H9 (cell line): Measurements from ENCODE around the gene BRD8. TPM values are rescaled to one million over a fixed set of nuclear protein-coding genes. Genes with fewer than 3 reads are reported as not detected.

ENCODE experiments used
- DNase-seq: peaks from one replicate; pipeline ENCODE4 v3.0.0-alpha.2; 2017
- H2AFZ ChIP-seq: one replicate; pipeline ENCODE4 v1.6.1; 2013; ENCODE audit warnings: mild to moderate bottlenecking, low read length, control low read depth, moderate library complexity
- H2AK5ac ChIP-seq: 2 replicates; pipeline ENCODE4 v1.6.1; 2013; ENCODE audit warnings: low read length, control low read depth, mixed read lengths; ENCODE audit not compliant: insufficient read length
- H2BK120ac ChIP-seq: one replicate; pipeline ENCODE4 v1.6.1; 2013; ENCODE audit warnings: low read depth, mild to moderate bottlenecking, low read length, control low read depth, inconsistent platforms; ENCODE audit not compliant: poor library complexity, severe bottlenecking
- H2BK12ac ChIP-seq: 2 replicates; pipeline ENCODE4 v1.6.1; 2013; ENCODE audit warnings: low read length, control low read depth, mixed read lengths, low read depth; ENCODE audit not compliant: insufficient read length
- H2BK15ac ChIP-seq: 2 replicates; pipeline ENCODE4 v1.6.1; 2013; ENCODE audit warnings: low read depth, low read length, control low read depth
- H2BK20ac ChIP-seq: one replicate; pipeline ENCODE4 v1.6.1; 2013; ENCODE audit warnings: low read depth, mild to moderate bottlenecking, low read length, control low read depth, inconsistent platforms; ENCODE audit not compliant: poor library complexity, severe bottlenecking
- H2BK5ac ChIP-seq: 2 replicates; pipeline ENCODE4 v1.6.1; 2013; ENCODE audit warnings: low read length, control low read depth, mixed read lengths; ENCODE audit not compliant: insufficient read length
- H3K14ac ChIP-seq: 2 replicates; pipeline ENCODE4 v1.6.1; 2013; ENCODE audit warnings: low read length, control low read depth; ENCODE audit not compliant: insufficient read depth
- H3K18ac ChIP-seq: 2 replicates; pipeline ENCODE4 v1.6.1; 2013; ENCODE audit warnings: low read depth, mild to moderate bottlenecking, mixed read lengths, low read length, control low read depth; ENCODE audit not compliant: insufficient read length
- H3K23ac ChIP-seq: 2 replicates; pipeline ENCODE4 v1.6.1; 2013; ENCODE audit warnings: low read length, control low read depth, mixed read lengths, low read depth; ENCODE audit not compliant: insufficient read length
- H3K23me2 ChIP-seq: 2 replicates; pipeline ENCODE4 v1.6.1; 2013; ENCODE audit warnings: low read depth, mild to moderate bottlenecking, mixed read lengths, low read length, control low read depth; ENCODE audit not compliant: insufficient read length, poor library complexity, severe bottlenecking
- H3K27ac ChIP-seq: 2 replicates; pipeline ENCODE4 v1.5.1; 2013; ENCODE audit warnings: low read length, control low read depth, mixed read lengths, low read depth; ENCODE audit not compliant: insufficient read length
- H3K27me3 ChIP-seq: 2 replicates; pipeline ENCODE4 v1.6.1; 2013; ENCODE audit warnings: low read length, control low read depth, inconsistent platforms; ENCODE audit not compliant: insufficient read depth
- H3K4ac ChIP-seq: 2 replicates; pipeline ENCODE4 v1.6.1; 2013; ENCODE audit warnings: low read depth, mild to moderate bottlenecking, control low read depth, inconsistent platforms, low read length, moderate library complexity
- H3K4me1 ChIP-seq: 2 replicates; pipeline ENCODE4 v1.6.1; 2013; ENCODE audit warnings: low read length, control low read depth, inconsistent platforms; ENCODE audit not compliant: insufficient read depth
- H3K4me2 ChIP-seq: 2 replicates; pipeline ENCODE4 v1.6.1; 2013; ENCODE audit warnings: low read length, control low read depth, mixed read lengths; ENCODE audit not compliant: insufficient read length, insufficient read depth
- H3K56ac ChIP-seq: 2 replicates; pipeline ENCODE4 v1.6.1; 2013; ENCODE audit warnings: low read depth, mild to moderate bottlenecking, mixed read lengths, low read length, control low read depth; ENCODE audit not compliant: insufficient read length
- H3K79me1 ChIP-seq: 2 replicates; pipeline ENCODE4 v1.6.1; 2013; ENCODE audit warnings: low read depth, mild to moderate bottlenecking, moderate library complexity, low read length, control low read depth, inconsistent platforms; ENCODE audit not compliant: insufficient read depth, poor library complexity, severe bottlenecking
- H3K79me2 ChIP-seq: 2 replicates; pipeline ENCODE4 v1.6.1; 2013; ENCODE audit warnings: low read length, control low read depth, inconsistent platforms; ENCODE audit not compliant: insufficient read depth
- H3K9ac ChIP-seq: 2 replicates; pipeline ENCODE4 v1.6.1; 2013; ENCODE audit warnings: low read length, control low read depth, mixed read lengths; ENCODE audit not compliant: insufficient read length; ENCODE audit errors: extremely low read depth
- H3K9me3 ChIP-seq: one replicate; pipeline ENCODE4 v1.6.1; 2013; ENCODE audit warnings: low read depth, low read length, inconsistent platforms; ENCODE audit not compliant: control insufficient read depth
- H3T11ph ChIP-seq: one replicate; pipeline ENCODE4 v1.6.1; 2013; ENCODE audit warnings: mild to moderate bottlenecking, low read length, control low read depth, inconsistent platforms
- H4K20me1 ChIP-seq: one replicate; pipeline ENCODE4 v1.6.1; 2013; ENCODE audit not compliant: control insufficient read depth, insufficient read length, insufficient read depth
- H4K5ac ChIP-seq: 2 replicates; pipeline ENCODE4 v1.6.1; 2013; ENCODE audit warnings: low read depth, mild to moderate bottlenecking, mixed read lengths, low read length, control low read depth; ENCODE audit not compliant: insufficient read length
- H4K8ac ChIP-seq: replicated peaks from 2 replicates; pipeline ENCODE4 v1.6.1; 2013; ENCODE audit warnings: low read length, control low read depth, mixed read lengths, low read depth; ENCODE audit not compliant: insufficient read length
- H4K91ac ChIP-seq: 2 replicates; pipeline ENCODE4 v1.6.1; 2013; ENCODE audit warnings: low read depth, mild to moderate bottlenecking, moderate library complexity, mixed read lengths, low read length, control low read depth; ENCODE audit not compliant: insufficient read length
- H3K27ac Mint-ChIP-seq, 3 experiments: 2 replicates in 2 of 3; 3 replicates in 1 of 3; pipeline ENCODE4 v1.8.0; 2020 to 2021; ENCODE audit warnings: mixed read lengths in 3 of 3, mild to moderate bottlenecking in 1 of 3, moderate library complexity in 1 of 3
- H3K27me3 Mint-ChIP-seq: 2 replicates; pipeline ENCODE4 v1.8.0; 2021; ENCODE audit warnings: low read depth, mild to moderate bottlenecking, moderate library complexity, mixed read lengths
- H3K36me3 Mint-ChIP-seq, 3 experiments: 2 replicates in 2 of 3; 3 replicates in 1 of 3; pipeline ENCODE4 v1.8.0; 2020 to 2021; ENCODE audit warnings: low read depth in 3 of 3, mixed read lengths in 3 of 3; ENCODE audit not compliant: insufficient read depth in 1 of 3
- H3K4me1 Mint-ChIP-seq, 2 experiments: 2 replicates each; pipeline ENCODE4 v1.8.0; 2020; ENCODE audit warnings: mixed read lengths in 2 of 2
- H3K4me3 Mint-ChIP-seq, 2 experiments: 2 replicates in 1 of 2; 3 replicates in 1 of 2; pipeline ENCODE4 v1.8.0; 2020 to 2021; ENCODE audit warnings: mild to moderate bottlenecking in 2 of 2, mixed read lengths in 2 of 2, moderate library complexity in 1 of 2
- H3K9me3 Mint-ChIP-seq, 2 experiments: 2 replicates in 1 of 2; 3 replicates in 1 of 2; pipeline ENCODE4 v1.8.0; 2020; ENCODE audit warnings: mild to moderate bottlenecking in 2 of 2, mixed read lengths in 2 of 2, moderate library complexity in 1 of 2
- CTCF ChIP-seq: fragments of 200-600 bp; sonication (generic); conservative IDR thresholded peaks from 3 replicates; pipeline ENCODE4 v1.8.0; 2021; ENCODE audit warnings: antibody characterized with exemption, mild to moderate bottlenecking
- WGBS: extraction: QIAGEN DNeasy Blood & Tissue Kit; methylation state at CpG from one replicate; pipeline ENCODE4 v1.1.7; 2013; ENCODE audit warnings: missing lambda C conversion rate, low lambda C conversion rate, mixed read lengths; ENCODE audit not compliant: insufficient read length; ENCODE audit errors: extremely low coverage; 5-methylcytosine and 5-hydroxymethylcytosine counted together
- total RNA-seq: library from RNA; stranded (reverse); gene quantifications from 2 replicates; pipeline ENCODE4 v1.2.1, GENCODE V29; 2021

BRD8 gene
- total RNA-seq, 1 experiment from 2014 or later, result 67.9 TPM

GRCh38 chr5:138159666-138160065 lies 18.8 kb downstream of the BRD8 start:
- H3K9ac ChIP-seq, result no peak overlapping the region
- H2BK15ac ChIP-seq, result no peak overlapping the region
- no peak overlapping the region for H3K4me3 Mint-ChIP-seq

More at GRCh38 chr5:138159666-138160065, 18.8 kb downstream of the BRD8 start:
- Histone ChIP-seq H3K79me2 (no peaks in the 10 kb centered on the region), H3K79me1 (no peaks in the 10 kb centered on the region), H4K5ac (no peak overlapping the region), H2BK20ac (no peak overlapping the region), H3K23me2 (no peaks in the 10 kb centered on the region), H3K9me3 (no peaks in the 10 kb centered on the region), H2BK12ac (no peak overlapping the region), H3K4me2 (no peak overlapping the region), H4K20me1 (no peaks in the 10 kb centered on the region), H2AK5ac (no peak overlapping the region), H2AFZ (no peak overlapping the region), H3K27me3 (no peaks in the 10 kb centered on the region), H3K56ac (no peak overlapping the region), H3K18ac (no peak overlapping the region), H3K27ac (no peak overlapping the region), H2BK120ac (no peak overlapping the region), H4K91ac (no peak overlapping the region), H3K4me1 (no peaks in the 10 kb centered on the region), H2BK5ac (no peak overlapping the region), H3K4ac (no peak overlapping the region), H3K23ac (no peak overlapping the region), H3K14ac (no peak overlapping the region), H4K8ac (no peak overlapping the region), H3T11ph (no peak overlapping the region)
- no peak for TF ChIP-seq CTCF
- H3K27ac Mint-ChIP-seq, result peak overlapping the region in 1 of 3 experiments; percentile 6; a peak in 1 of 7 replicates
- no peaks in the 10 kb centered on the region for H3K9me3 Mint-ChIP-seq
- H3K4me1 Mint-ChIP-seq, result no peaks in the 10 kb centered on the region
- peaks cover 54 to 85% (median 84%) of the 10 kb centered on the region in 3 experiments; a peak in 6 of 7 replicates for H3K36me3 Mint-ChIP-seq
- H3K27me3 Mint-ChIP-seq, result no peaks in the 10 kb centered on the region
- no peak for DNase-seq
- no CpG with 5 or more reads among the region's 5 CpGs for WGBS
